HT1080 (cell line): Measurements from ENCODE around the gene NT5C3A. TPM values are rescaled to one million over a fixed set of nuclear protein-coding genes. Genes with fewer than 3 reads are reported as not detected.
A peak's percentile ranks its signal among the peaks of the same experiment; 100 is the strongest.

ENCODE experiments used
- DNase-seq: peaks from one replicate; pipeline ENCODE4 v3.0.0-alpha.2; 2015; ENCODE audit warnings: low read depth
- total RNA-seq: library from RNA; depleted of rRNA; stranded (reverse); fragments of >200 nt; shearing (Covaris generic); gene quantifications from 2 replicates; pipeline ENCODE4 v1.2.3, GENCODE V29; 2014

Gene NT5C3A
- total RNA-seq, 1 experiment from 2014 or later = 29.4 TPM

- DNase-seq = peak; percentile 39
Measured at GRCh38 chr7:33076737-33077136, 14.2 kb upstream of the NT5C3A start.

- no peak for DNase-seq
Measured at GRCh38 chr7:33075818-33076518, 13.4 kb upstream of the NT5C3A start.

- no peak for DNase-seq
Measured at GRCh38 chr7:33073243-33073642, 10.7 kb upstream of the NT5C3A start.

GRCh38 chr7:33072471-33072870 lies 9.9 kb upstream of the NT5C3A start:
- peak; percentile 61 for DNase-seq

- DNase-seq = no peak
Measured at GRCh38 chr7:33070831-33071230, 8.3 kb upstream of the NT5C3A start.

GRCh38 chr7:33070277-33070676 lies 7.7 kb upstream of the NT5C3A start:
- no peak for DNase-seq

- DNase-seq = no peak
Measured at GRCh38 chr7:33067921-33068320, 5.3 kb upstream of the NT5C3A start.

- no peak for DNase-seq
Measured at GRCh38 chr7:33066771-33067170, 4.2 kb upstream of the NT5C3A start.

- no peak for DNase-seq
Measured at GRCh38 chr7:33065981-33066380, 3.4 kb upstream of the NT5C3A start.

- peak; percentile 93 for DNase-seq
Measured at GRCh38 chr7:33062782-33063443, 337 bp upstream of the NT5C3A start.

GRCh38 chr7:33061282-33061937 lies 1.2 kb downstream of the NT5C3A start:
- DNase-seq = no peak

GRCh38 chr7:33059635-33060034 lies 2.9 kb downstream of the NT5C3A start:
- no peak for DNase-seq

GRCh38 chr7:33055158-33055557 lies 7.4 kb downstream of the NT5C3A start:
- no peak for DNase-seq

- DNase-seq = peak; percentile 69
Measured at GRCh38 chr7:33054261-33054964, 8.2 kb downstream of the NT5C3A start.

- no peak for DNase-seq
Measured at GRCh38 chr7:33053721-33054120, 8.9 kb downstream of the NT5C3A start.

- DNase-seq = peak; percentile 44
Measured at GRCh38 chr7:33050535-33051318, 11.8 kb downstream of the NT5C3A start.

GRCh38 chr7:33048704-33049103 lies 13.9 kb downstream of the NT5C3A start:
- DNase-seq = no peak

GRCh38 chr7:33048257-33048656 lies 14.3 kb downstream of the NT5C3A start:
- DNase-seq = no peak

- no peak for DNase-seq
Measured at GRCh38 chr7:33044986-33045385, 17.6 kb downstream of the NT5C3A start.

- no peak for DNase-seq
Measured at GRCh38 chr7:33044401-33044718, 18.2 kb downstream of the NT5C3A start.
